Embryonic facial prominence (tissue), 1 donor: ENCODE measurements around the gene DAW1.
"Not testable (repeated sequence)": the region's sequence is repeated elsewhere in the genome, so short reads cannot be mapped to it uniquely, and the experiment has no call there.

Experiments
- DNase-seq: peaks from one replicate; pipeline ENCODE4 v3.0.0-alpha.2; 2016; ENCODE audit errors: extremely low spot score

DAW1 gene, protein sequence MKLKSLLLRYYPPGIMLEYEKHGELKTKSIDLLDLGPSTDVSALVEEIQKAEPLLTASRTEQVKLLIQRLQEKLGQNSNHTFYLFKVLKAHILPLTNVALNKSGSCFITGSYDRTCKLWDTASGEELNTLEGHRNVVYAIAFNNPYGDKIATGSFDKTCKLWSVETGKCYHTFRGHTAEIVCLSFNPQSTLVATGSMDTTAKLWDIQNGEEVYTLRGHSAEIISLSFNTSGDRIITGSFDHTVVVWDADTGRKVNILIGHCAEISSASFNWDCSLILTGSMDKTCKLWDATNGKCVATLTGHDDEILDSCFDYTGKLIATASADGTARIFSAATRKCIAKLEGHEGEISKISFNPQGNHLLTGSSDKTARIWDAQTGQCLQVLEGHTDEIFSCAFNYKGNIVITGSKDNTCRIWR

DNA sequence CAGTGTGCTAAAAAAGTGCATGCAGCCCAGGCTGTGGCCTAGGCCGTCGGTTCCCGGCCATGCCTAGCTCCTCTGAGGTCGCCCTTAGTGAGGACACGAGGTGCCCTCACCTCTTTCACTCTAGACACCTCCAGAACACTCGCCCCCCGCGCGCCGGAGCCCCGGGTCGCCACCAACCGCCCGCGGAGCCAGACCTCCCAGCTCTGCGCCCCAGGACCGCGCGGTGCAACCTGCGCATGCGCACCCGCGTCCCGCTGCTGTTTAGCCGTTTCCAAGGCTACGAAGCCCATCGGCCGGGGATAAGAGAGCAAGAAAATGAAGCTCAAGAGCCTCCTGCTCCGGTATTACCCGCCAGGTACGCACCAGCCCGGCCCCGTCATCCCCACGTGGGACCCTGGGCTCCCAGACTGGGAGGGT, at the start of gene DAW1:
Gene DAW1 (plus strand): TSS at position 257 of the 417 bp plus-strand sequence. CDS start 59 bp downstream, at position 316.
- DNase-seq: peak; percentile 60

DNA sequence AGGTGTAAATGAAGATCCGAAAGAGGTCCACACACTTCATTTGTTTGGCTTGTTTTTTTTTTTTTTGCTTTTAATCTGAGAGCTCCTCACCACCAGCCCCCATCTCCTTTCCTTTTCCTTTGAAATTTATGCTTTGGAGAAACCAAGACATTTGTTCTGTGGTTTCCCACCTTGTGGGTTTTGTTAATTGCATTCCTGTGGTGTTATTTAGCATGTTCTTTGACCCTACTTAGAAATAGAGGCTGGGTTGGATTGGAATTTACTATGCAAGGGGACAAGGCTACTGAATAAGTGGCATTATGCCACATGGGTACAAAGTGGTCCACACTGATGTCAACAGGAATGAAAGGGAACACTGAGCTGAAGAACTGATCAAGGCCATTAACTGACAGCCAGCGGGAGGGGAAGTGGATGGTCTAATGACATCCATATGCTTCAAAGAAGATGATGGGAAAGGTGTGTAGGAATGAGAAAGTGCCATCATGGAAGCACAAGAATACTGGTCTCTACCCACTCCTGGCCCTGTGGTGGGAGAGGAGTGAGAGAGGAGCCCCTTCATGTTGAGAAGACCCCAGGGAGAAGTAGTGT, 48.9 kb upstream of the DAW1 start:
- DNase-seq: no peak

DNA sequence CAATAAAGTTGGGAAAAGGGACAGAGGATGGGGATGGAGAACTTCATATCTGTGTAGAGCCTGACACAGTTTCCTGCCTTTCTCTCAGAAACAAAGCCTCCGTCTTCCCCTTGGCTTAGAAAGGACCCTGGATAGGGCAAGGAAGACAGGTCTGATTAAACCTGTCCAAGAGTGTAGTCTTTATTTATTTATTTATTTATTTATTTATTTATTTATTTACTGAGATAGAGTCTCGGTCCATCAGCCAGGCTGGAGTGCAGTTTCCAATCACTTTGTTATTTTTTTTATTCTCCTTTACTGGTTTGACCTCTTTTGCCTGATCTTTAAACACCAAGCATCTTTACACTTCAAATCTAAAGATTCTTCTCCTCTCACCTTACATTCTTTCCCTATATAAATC, 47.5 kb upstream of the DAW1 start:
- DNase-seq: no peak

DNA sequence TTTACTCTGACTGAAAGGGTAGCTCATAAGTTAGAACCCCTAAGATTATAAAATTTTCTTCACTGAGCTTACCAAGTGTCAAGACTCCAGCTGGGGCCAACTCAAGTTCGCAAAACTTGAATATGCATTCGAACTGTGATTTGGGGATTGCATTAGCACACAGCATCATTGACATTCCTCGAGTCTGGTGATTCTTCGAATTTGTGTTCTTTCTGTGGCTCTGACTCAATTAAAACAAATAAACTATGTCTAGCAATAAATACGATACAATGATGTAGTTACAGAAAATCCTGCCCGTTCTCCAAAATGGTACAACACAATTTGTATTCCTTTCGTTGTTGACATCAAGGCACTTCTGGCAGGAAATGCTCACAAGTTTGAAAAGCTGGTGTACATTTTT, 46.7 kb upstream of the DAW1 start:
- no peak for DNase-seq

DNA sequence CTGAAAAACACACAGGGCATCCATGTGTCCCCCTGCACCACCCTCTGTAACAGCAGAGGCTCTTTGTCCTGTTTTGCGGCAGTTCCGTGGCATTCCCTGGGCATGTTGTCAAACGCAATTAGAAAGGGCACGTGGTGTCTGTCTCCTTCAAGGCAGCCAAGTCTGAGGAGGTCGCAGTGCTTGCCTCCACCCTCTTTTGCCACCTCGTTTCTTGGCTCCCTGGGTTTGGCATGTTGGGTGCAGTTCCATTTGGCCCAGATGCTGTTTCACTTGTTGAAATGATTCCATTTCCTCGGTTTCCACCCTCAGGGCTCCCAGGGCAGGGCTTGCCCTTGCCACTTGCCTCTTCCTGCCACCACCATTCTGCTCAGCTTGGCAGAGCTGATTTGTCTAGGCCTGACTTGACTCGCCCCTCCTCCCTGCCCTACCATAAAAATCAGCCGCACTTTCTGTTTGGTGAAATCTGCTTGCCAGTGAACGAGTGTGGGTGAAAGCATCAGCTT, 45.4 kb upstream of the DAW1 start:
- no peak for DNase-seq

DNA sequence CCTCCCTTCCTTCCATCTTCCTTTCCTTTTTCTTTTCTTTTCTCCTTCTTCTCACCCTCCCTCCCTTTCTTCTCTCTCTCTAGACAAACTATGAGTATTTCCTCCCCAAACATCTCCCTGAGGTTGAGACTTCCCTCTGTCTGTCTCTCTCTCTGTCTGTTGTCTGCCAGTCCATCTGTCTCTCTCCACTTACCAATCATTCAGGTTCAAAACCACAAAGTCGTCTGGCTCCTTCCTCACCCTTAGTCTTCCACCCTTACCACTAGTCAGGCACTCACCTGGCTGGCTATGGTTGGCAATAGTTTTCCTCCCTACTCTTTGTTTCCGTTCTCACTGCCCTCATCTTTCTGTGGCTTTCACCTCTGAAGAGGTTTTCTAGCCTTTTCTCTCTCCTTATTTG, 44.9 kb upstream of the DAW1 start:
- DNase-seq: no peak

DNA sequence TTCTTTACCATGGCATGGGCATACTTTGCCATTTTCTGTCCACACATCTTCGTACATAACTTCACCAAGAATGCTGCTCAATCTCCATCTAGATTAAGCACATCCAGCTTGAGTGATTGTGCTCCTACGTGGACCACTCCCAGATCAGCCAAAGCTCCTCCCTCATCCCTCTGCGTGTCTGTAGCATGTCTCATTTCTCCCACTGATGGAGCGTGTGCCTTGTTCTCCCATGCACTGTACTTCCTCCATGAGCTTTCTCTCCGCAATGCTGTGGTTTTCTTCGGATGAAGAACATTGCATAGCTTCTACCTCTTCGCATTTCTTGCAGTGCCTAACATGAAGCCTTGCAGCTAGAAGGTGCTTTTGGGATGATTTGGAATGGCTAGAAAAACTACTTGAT, 44.3 kb upstream of the DAW1 start:
- DNase-seq: no peak

DNA sequence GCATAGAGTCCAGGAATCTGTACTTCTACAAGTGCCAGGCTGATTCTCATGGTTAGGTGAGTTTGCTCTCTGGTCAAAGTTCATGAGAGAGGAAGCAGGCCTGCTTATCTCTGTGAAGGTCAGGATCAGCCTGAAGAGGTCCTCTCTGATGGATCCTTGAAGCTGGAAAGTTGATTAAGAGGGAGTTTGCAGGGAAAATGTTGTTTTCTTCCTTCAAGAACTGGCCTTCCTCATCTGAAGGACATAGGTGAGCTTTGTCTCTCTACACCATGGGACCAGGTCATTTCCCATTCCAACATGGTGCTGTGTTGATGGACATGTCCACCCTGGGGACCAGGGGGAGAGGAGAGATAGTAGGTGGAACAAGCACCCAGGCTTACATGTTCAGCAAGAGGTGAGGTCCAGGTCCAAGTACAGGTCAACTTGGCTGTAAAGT, 42.9 kb upstream of the DAW1 start:
- DNase-seq: no peak

DNA sequence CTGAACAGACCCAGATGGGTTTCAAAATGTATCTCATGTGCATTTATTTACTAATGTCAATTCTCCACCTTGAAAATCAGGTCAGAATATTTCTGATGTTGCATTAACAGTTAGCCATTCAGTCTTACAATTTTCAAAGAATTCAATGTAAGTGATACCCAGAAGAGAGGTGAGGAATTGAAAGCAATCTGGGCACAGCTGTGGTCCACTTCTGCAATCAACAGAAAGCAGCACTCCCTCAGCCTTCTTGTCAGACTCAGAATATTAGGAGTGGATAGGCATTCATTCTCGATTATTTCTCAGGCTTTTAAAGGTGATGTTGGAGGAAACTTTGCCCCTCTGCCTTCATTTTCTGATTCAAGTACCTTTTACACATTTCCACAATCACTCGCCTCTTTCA, 42.1 kb upstream of the DAW1 start:
- DNase-seq: no peak

DNA sequence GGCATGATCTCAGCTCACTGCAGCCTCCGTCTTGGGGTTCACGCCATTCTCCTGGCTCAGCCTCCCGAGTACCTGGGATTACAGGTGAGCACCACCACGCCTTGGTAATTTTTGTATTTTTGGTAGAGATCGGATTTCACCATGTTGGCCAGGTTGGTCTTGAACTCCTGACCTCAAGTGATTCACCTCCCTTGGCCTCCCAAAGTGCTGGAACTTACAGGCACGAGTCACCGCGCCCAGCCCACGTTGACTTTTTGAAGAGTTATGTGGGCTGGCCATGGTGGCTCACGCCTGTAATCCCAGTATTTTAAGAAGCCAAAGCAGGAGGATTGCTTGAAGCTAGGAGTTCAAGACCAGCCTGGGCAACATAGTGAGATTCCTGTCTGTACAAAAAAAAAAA, 37.0 kb upstream of the DAW1 start:
- no peak for DNase-seq

DNA sequence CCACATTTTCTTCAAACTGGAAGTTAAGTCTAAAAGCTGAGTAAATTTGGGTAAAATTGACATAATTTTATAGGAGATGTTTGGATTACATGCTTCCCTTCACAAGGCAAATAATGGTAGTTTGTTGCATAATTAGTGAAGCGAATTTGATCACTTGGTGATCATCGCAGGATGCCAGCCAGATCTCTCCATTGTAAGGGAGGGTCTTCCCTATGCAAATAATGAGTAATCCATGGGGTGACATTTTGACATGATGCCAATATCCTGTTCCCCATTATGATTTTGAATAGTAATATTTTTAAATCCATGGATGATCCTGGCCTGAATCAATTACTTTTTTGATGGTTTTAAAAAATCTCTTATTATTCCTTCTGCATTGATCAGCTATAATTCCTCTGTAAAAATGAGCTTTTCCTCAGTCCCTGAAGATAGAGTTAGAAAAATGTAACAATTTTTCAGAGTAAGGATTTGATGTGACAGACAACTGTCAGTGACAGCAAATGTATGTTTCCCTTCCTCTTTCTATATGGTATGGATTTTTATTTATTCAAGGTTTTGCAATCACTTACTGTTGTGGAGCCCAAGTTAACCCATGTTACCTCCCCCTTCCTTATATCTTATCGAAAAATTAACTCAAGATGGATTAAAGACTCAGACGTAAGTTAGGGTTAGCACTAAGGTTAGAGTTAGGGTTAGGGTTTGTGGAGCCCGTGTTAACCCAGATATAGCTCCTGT, 36.3 kb upstream of the DAW1 start:
- DNase-seq: no peak

DNA sequence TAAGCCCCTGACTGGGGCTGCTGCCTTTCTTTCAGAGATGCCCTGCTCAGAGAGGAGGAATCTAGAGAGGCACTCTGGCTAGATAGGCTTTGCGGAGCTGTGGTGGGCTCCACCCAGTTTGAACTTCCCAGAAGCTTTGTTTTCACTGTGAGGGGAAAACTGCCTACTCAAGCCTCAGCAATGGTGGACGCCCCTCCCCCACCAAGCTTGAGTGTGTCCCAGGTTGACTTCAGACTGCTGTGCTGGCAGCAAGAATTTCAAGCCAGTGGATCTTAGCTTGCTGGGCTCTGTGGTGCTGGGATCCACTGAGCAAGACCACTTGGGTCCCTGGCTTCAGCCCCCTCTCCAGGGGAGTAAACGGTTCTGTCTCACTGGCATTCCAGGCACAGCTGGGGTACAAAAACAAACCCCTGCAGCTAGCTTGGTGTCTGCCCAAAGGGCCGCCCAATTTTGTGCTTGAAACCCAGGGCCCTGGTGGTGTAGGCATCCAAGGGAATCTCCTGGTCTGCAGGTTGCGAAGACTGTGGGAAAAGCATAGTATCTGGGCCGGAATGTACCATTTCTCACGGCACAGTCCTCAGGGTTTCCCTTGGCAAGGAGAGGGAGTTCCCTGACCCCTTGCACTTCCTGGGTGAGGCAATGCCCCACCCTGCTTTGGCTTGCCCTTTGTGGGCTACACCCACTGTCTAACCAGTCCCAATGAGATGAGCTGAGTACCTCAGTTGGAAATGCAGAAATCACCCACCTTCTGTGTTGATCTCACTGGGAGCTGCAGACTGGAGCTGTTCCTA, 31.9 kb upstream of the DAW1 start:
- not testable (repeated sequence) for DNase-seq

DNA sequence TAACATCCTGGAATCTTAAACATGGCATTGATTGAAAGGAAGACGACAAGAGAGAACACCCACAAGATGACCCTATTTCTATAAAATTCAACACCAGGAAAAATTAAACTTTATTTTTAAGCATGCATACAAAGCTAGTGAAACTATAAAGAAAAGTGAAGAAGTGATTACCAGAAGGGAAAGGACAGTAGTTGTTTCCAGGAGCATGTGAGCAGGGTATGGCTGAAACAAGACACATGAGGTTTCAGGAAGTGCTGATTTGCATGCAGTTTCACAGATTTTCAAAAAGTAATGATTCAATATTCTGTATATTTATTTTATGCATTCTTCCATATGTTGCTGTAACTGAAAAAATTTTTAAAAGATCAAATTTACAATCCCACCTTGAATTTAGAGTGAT, 24.6 kb upstream of the DAW1 start:
- DNase-seq: no peak

DNA sequence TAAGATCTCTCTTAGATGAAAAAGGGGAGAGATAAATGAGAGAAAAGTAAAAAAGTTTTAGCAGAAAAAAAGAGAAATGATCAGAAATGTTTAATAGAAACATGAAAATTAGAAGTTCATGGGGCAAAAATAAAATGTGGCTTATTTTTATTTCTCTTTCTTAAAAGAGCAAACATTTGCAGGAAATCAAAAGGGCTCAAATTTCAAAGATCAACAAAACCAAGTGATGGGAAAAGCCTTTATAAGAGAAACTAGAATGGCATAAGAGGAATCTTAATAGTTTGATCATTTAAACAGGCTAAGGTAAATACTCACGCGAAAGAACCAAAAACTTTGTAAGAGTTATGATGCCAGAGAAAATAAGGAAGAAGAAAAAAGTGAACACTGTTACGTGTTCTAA, 23.3 kb upstream of the DAW1 start:
- no peak for DNase-seq

DNA sequence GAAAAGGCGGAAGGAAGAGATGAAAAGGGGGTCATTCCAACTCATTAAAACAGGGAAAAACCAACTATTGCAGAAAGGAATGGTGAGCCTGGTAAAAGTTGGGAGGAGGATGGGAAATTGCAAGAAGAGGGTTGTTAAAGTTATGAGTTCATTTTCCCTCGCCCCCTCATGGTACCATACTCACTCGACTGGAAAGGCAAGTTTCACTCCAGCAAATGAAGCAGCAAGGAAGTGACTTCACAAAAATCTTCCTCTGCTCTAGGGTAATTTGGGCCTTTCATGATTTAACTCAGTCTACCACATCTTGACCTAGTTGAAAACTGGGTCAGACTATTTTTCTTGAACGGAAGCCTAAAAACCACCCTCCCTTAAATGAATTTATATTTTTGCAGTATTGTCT, 22.8 kb upstream of the DAW1 start:
- no peak for DNase-seq

DNA sequence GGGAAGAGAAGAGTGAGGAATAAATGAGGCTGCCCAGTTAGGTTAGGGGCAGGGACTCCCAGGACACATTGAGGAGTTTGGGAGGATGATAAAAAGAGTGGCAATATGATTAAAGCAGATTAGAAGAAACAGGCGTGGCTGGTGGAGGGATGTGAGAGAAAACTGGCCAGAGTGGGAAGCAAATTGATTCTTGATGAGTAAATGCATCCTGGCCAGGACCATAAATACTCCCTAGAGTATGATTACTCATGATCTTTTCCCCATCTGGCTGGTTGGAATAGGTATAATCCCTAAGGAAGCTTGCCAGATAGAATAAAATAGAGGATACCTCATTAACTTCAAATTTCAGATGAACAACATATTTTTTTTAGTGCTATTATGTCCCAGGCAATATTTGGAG, 21.5 kb upstream of the DAW1 start:
- DNase-seq: no peak

DNA sequence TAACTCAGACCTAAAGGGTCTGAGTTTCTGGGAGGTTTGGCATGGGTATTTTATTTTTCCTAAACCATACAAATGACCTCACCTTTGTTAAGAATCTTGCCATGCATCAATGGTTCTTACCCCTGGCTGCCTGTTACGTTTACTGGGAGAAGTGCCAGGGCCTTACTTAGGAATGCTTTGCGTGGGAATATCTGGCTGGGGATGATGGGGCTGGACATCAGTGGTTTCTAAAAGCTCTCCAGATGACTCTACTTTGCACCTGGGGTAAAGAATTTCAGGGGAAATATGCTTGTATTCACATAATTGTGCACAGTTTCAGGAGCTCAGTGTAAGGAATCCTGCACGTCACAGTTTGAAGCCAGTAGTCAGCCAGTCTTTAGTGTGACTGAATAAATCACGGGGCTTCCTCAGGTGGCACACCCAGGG, 18.2 kb upstream of the DAW1 start:
- no peak for DNase-seq

DNA sequence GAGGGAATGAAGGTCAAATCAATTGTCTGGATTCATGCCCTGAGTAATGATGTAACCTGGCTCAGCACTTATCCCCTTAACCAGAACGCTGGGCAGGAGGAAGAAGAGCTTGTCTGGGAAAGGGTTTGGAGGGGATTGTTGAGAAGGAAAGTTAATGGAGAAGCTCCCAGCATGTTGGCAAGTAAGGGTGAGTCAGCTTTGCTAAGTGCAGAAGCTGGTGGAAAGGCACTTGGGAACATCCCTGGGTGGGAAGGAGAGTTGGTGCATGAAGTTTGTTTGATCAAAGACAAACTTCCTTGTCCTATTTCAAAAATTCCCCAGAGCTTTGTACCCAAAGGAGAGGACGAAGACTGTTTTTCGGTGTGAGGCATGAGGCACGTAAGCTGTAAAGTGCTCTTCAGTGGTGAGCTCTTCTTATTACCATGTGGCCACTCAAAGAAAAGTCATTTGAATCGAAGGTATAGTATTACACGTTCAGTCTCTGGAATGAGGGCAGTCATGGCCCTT, 17.6 kb upstream of the DAW1 start:
- no peak for DNase-seq

DNA sequence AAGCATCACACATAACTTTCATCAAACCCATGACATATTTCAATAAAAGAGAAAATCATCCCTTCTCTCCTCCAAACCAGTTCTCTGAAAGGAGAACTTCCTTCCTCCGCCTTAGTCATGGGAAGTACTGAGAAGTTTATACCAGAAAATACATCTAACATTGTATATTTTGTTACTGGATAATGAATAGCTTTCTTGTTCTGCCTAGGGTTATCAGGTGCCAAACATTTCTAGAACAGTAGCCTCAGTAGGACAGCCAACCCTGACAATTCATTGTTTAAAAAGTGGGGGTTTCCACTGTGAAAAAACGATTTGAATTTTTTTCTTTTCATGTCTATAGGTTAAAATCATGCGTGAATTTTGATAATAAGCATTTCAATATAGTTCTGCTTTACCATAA, 16.0 kb upstream of the DAW1 start:
- DNase-seq: no peak

DNA sequence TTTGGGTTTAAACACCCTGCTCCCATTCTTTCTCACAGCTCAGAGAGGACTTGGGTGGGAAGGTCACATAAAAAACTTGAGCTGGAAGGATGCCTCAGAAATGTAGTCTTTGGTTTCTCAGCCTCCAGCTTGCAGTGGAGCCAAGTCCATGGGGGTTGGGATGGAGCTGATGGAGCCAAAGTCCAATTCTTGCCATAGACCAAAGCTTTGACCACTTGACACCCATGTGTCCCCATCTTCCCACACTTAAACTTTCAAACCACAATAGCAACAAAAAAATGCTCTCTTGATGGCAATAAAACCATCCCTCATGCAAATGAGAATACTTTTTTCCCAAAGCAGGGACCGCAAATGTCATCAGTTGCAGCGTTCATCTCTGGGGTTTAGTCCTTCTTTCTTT, 14.7 kb upstream of the DAW1 start:
- no peak for DNase-seq

DNA sequence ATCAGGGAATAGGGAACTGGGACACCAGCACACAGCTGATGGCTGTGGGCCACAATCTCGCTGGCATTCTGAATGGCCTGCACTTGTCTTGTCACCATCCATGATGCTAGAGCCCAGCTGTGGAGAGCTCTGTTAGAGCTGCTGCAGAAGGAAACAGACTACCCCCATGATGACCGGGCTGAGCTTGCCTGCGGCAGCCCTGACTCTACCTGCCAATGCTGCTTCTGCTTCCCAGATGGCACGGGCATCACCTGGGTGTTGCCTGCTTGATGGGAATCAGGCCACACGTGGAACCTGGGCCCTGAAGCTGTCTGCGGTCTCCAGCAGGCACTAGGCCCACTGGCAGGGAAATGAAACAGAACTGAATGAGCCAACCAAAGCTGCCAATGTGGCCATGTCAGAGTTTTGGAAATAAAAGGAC, 11.2 kb upstream of the DAW1 start:
- DNase-seq: no peak

DNA sequence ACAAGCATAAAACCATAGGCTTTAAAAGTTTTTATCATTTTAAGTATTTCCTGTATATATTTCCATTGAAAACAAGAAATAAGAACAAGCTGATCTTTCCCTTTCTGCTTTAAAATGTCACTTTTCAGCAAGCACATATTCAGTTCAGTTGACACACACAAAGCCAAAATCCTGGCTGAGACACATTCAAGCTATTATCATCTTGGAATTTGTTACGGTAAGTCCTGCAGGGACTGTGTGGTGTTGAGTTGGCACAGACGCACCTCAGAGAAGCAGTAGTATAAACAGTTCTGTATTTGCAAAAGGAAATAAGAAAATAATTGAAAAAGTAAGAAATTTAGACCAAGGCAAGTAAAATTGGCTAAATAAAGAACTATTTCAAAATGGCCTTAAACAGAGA, 10.4 kb upstream of the DAW1 start:
- no peak for DNase-seq
